T-helper 2 cell treated with Interferon-gamma antibody and Interleukin-4, amounts not matched to agents 5 μg/mL and 100 μg/mL, for 36 hours (primary cell): ENCODE measurements around the gene ABO.
"Not testable (repeated sequence)": the region's sequence is repeated elsewhere in the genome, so short reads cannot be mapped to it uniquely, and the experiment has no call there.

Experiments
- DNase-seq: peaks from one replicate; pipeline ENCODE4 v3.0.0; 2021; ENCODE audit warnings: low spot score
- H3K27ac Mint-ChIP-seq: one replicate; pipeline ENCODE4 v1.8.0; 2021; ENCODE audit warnings: mild to moderate bottlenecking, mixed read lengths
- H3K27me3 Mint-ChIP-seq: one replicate; pipeline ENCODE4 v1.8.0; 2021; ENCODE audit warnings: low read depth, mixed read lengths
- H3K36me3 Mint-ChIP-seq: one replicate; pipeline ENCODE4 v1.8.0; 2021; ENCODE audit warnings: low read depth, mixed read lengths
- H3K4me1 Mint-ChIP-seq: one replicate; pipeline ENCODE4 v1.8.0; 2021; ENCODE audit warnings: low read depth, mixed read lengths
- H3K4me3 Mint-ChIP-seq: one replicate; pipeline ENCODE4 v1.8.0; 2022; ENCODE audit warnings: mild to moderate bottlenecking, moderate library complexity, mixed read lengths
- H3K9me3 Mint-ChIP-seq: one replicate; pipeline ENCODE4 v1.8.0; 2021; ENCODE audit warnings: mixed read lengths

The ABO gene

DNA sequence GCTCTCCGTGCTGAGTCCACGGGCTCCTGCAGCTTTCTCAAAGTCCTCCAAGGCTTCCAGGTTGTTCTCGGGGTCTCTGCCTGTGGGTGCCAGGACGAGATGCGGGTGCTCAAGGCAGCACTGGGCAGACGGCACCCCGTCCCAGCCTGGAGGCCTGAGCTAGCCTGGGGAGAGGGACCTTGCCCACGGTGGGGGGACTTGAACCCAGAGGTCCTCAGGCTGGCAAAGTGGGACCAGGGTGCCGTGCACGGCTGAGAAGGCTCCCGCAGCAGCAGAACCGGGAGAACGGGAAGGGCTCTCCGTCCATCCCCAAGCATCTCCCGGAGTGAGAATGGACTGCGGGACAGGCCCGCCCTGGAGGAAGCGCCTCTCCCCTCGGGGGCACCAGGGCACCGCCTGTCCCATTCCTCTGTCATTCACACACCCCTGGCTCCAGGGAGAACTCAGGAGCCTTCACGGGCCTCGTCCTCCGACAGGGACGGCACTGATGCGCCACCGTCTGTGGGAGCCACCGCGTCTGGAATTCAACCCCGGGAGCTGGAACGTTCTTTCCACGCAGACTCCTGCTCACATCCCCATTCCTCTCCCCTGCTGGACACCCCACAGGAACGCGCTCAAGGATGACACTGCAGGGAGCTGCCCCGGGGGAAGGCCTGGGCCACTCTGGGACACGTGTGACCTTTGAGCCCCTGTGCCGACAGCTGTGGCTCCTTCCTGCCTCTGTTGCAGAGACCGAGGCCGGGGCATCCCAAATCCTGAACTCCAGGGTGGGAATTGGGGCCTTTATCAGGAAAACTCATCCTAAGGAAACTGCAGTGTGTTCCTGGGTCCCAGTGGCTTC is 49.6 kb downstream of the ABO start:
- H3K4me1 Mint-ChIP-seq = no peaks in the 10 kb centered on the region
- no peaks in the 10 kb centered on the region for H3K9me3 Mint-ChIP-seq
- DNase-seq = no peak
- H3K27ac Mint-ChIP-seq = no peak overlapping the region
- H3K4me3 Mint-ChIP-seq = no peak overlapping the region
- no peaks in the 10 kb centered on the region for H3K36me3 Mint-ChIP-seq
- H3K27me3 Mint-ChIP-seq = peaks cover 5% of the 10 kb centered on the region

GRCh38 chr9:133224762-133225161 is 50.2 kb downstream of the ABO start:
- H3K4me3 Mint-ChIP-seq = no peak overlapping the region
- H3K36me3 Mint-ChIP-seq = no peaks in the 10 kb centered on the region
- peaks cover 5% of the 10 kb centered on the region for H3K27me3 Mint-ChIP-seq
- H3K4me1 Mint-ChIP-seq = no peaks in the 10 kb centered on the region
- H3K27ac Mint-ChIP-seq = no peak overlapping the region
- no peaks in the 10 kb centered on the region for H3K9me3 Mint-ChIP-seq
- DNase-seq = no peak

DNA sequence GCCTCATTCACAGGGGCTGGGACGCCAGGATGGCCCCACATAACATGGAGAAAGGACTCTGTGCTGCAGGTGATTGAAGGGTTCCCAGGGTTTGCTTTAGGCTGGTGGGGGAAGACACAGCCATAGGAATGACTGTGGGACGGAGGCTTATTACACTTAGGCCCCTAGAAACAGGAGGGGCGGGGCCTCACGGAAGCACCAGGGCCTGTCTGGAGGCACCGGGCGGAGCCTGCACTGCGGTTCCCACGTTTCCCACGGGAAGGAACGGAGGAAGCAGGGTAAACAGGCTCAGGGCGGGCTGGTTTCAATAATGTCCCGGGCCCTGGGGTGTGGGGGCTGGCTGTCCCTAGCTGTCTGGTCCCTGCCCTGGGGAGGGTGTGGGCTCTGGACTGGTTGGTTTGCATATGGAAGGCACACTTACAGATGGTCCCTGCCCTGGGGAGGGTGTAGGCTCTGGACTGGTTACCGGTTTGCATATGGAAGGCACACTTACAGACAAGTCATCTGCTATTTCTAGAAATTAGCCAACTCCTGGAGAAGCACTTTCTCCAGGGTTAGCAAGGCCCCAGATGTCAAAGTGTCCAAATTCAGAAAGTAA is 51.7 kb downstream of the ABO start:
- not testable (repeated sequence) for H3K27me3 Mint-ChIP-seq, DNase-seq, H3K27ac Mint-ChIP-seq, H3K9me3 Mint-ChIP-seq, H3K4me1 Mint-ChIP-seq, H3K4me3 Mint-ChIP-seq, H3K36me3 Mint-ChIP-seq

DNA sequence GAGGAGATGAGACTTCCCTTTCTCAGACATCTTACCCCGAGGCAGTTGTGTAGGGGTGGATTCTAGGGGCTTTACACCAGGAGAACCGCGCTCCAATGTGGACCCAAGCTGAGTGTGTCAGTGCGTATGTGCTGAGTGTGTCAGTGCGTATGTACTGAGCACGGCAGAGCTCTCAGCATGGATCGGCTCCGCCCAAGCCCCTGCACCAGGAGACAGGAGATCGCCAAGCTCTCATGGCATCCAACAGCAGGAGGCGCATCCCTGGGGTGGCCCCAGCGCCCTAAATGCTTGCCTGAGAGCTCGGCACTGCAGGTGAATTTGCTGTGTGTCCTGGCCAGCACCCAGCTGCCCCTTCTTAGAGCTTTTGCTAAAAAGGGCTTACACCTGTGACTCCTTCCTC is 53.0 kb downstream of the ABO start:
- not testable (repeated sequence) for H3K27ac Mint-ChIP-seq, H3K9me3 Mint-ChIP-seq, DNase-seq, H3K4me3 Mint-ChIP-seq, H3K36me3 Mint-ChIP-seq, H3K4me1 Mint-ChIP-seq
- peaks cover 18% of the 10 kb centered on the region for H3K27me3 Mint-ChIP-seq

DNA sequence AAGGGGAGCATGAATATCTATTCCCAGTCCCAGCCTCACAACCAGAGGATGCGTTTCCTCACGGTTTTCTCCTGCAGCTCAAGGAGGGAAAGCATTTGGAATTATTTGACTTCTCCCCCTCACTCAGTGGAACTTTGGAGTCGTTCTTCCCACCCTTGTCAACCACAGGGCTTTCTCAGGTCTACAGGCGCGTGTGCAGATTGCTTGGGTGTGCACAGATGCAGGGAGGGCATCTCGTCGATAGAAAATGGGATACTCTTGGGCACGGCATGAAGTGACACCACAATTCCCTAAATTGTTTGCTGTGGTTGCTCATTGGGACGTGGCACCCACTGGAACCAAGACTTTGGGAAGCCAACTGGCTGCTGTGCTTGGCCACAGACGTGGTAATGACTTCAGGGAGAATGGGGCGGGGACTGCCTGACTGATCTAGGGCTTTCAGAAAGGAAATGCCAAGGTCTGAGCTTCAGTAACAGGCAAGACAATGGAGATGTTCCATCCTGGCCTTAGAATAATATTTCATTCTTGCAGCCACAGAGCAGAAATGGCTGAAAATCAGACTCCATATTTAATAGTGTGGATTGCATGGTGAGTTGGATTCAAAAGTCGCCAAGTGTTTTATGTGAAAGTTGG is 53.7 kb downstream of the ABO start:
- Mint-ChIP-seq H3K4me1 (no peaks in the 10 kb centered on the region), H3K4me3 (no peak overlapping the region), H3K27me3 (peaks cover 22% of the 10 kb centered on the region), H3K36me3 (no peaks in the 10 kb centered on the region), H3K9me3 (no peaks in the 10 kb centered on the region), H3K27ac (no peak overlapping the region)
- DNase-seq = no peak

- Mint-ChIP-seq H3K27me3 (peaks cover 33% of the 10 kb centered on the region), H3K9me3 (peaks cover 11% of the 10 kb centered on the region)
- not testable (repeated sequence) for H3K4me1 Mint-ChIP-seq, DNase-seq, H3K36me3 Mint-ChIP-seq, H3K4me3 Mint-ChIP-seq, H3K27ac Mint-ChIP-seq
These were observed 56.7 kb downstream of the ABO start for GRCh38 chr9:133218049-133218975.

DNA sequence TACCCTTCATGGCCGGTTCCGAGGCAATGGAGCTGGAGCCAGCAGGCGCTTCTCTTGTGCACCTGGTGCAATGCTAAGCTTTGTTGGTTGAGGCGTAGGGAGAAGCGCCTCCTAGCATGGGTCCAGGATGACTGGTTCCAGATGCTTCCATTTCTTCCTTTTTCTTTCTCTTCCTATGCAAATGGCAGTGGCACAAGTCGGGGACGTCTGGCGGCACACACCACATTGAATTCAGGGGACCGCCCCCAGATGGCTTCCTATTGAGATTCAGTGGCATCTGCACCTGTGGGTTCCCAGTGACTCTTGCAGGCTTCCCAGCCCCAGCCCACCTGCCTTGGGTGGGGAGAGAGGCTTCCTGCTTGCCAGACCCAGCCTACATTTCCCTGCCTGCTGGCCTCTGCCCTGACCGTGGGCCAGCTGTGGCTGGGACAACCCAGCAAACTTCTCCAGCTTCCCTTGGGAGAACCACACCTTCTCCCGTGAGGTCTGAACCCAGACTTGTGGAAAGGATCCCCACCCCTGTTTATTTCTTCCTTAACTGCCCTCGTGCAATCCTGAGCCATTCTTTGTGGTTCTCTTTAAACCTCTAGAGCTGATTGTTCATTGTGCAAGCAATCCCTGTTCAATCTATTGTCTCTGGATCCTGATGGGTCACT is 57.5 kb downstream of the ABO start:
- Mint-ChIP-seq H3K27me3 (peaks cover 36% of the 10 kb centered on the region), H3K9me3 (peaks cover 11% of the 10 kb centered on the region)
- not testable (repeated sequence) for H3K27ac Mint-ChIP-seq, H3K36me3 Mint-ChIP-seq, H3K4me1 Mint-ChIP-seq, H3K4me3 Mint-ChIP-seq, DNase-seq

- H3K27me3 Mint-ChIP-seq = peaks cover 34% of the 10 kb centered on the region
- not testable (repeated sequence) for H3K4me1 Mint-ChIP-seq, H3K27ac Mint-ChIP-seq, H3K36me3 Mint-ChIP-seq, DNase-seq, H3K4me3 Mint-ChIP-seq
- H3K9me3 Mint-ChIP-seq = peaks cover 11% of the 10 kb centered on the region
These were observed 60.7 kb downstream of the ABO start for GRCh38 chr9:133214276-133214675.

DNA sequence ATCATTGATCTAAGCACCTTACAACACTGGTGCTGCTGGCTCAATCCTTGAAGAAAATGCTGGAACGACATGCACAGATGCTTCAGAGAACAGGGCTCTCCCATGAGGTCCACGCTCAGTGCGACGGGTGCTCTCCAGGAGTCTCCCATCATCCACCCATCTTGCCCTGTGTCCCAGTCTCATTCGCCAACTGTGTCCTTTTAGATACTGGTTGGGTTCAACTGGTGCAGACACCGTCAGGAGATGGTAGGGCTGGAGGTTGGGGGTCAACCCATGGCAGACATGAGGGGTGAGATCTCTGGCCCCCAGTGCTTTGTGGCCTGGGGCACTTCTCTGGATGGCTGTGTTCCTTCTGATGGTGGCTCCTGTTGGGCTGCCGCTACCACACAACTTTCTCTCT is 64.4 kb downstream of the ABO start:
- H3K27ac Mint-ChIP-seq = no peak overlapping the region
- H3K36me3 Mint-ChIP-seq = no peaks in the 10 kb centered on the region
- H3K4me3 Mint-ChIP-seq = no peak overlapping the region
- no peak for DNase-seq
- H3K27me3 Mint-ChIP-seq = peaks cover 15% of the 10 kb centered on the region
- H3K9me3 Mint-ChIP-seq = peaks cover 11% of the 10 kb centered on the region
- no peaks in the 10 kb centered on the region for H3K4me1 Mint-ChIP-seq

DNA sequence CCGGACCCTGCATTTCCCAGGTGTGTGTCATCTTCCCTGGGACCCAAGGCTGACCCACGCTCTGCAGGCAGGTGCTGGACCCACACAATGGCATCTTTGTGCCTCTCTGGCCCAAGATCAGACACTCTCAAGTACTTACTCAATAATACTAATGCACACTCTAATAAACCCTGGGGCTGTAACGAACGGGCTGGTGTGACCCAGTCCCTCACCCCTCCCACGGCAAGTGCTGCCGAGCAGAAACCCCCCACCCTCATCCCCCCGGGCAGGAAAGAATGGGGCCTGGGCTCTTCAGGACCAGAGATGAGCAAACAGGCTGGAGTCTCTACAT is 64.8 kb downstream of the ABO start:
- H3K27me3 Mint-ChIP-seq = peaks cover 11% of the 10 kb centered on the region
- H3K36me3 Mint-ChIP-seq = no peaks in the 10 kb centered on the region

GRCh38 chr9:133209327-133210201 is 65.4 kb downstream of the ABO start:
- H3K27me3 Mint-ChIP-seq, H3K4me1 Mint-ChIP-seq, H3K36me3 Mint-ChIP-seq, H3K9me3 Mint-ChIP-seq, H3K4me3 Mint-ChIP-seq, H3K27ac Mint-ChIP-seq, DNase-seq: not testable (repeated sequence)

More for the DNA sequence above, 64.8 kb downstream of the ABO start:
- no peak overlapping the region for H3K27ac Mint-ChIP-seq
- peaks cover 11% of the 10 kb centered on the region for H3K9me3 Mint-ChIP-seq
- no peak overlapping the region for H3K4me3 Mint-ChIP-seq
- no peak for DNase-seq
- no peaks in the 10 kb centered on the region for H3K4me1 Mint-ChIP-seq

DNA sequence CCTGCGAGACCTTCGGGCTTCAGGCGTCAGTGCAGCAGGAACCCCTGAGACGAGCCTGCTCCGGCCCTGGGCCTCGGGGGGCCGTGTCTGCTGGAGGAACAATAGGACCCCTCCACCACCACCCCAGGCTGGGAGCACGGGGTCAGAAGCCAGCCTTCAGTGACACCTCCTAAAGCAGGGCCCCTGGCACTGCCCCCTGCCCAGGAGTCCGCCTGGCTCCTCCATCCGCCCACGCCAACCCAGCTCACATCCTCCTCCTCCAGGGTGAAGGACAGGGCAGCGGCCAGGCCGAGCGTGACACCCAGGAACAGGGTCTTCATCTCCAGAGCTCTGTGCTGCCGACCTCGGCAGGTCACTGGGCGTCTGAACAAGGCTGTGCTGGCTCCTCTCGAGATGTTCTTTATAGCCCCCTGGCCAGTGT is 66.1 kb downstream of the ABO start, which contains the start of gene OBP2B:
Gene OBP2B (minus strand): TSS at position 371 of the 421 bp plus-strand sequence. CDS start 51 bp downstream, at position 320.
- H3K36me3 Mint-ChIP-seq, H3K27ac Mint-ChIP-seq, H3K27me3 Mint-ChIP-seq, H3K4me1 Mint-ChIP-seq, DNase-seq, H3K4me3 Mint-ChIP-seq, H3K9me3 Mint-ChIP-seq: not testable (repeated sequence)
